Neural progenitor cell (in vitro differentiated cells): ENCODE results near the gene DNAH3. TPM values are rescaled to one million over a fixed set of nuclear protein-coding genes. Genes with fewer than 3 reads are reported as not detected.

ENCODE experiments used
- DNase-seq: peaks from one replicate; pipeline ENCODE4 v3.0.0-alpha.2; 2016; ENCODE audit warnings: low spot score
- H2AFZ ChIP-seq: fragments of 200-600 bp; sonication (generic); replicated peaks from 2 replicates; pipeline ENCODE4 v1.6.1; 2016; ENCODE audit warnings: antibody characterized with exemption
- H3F3A ChIP-seq: fragments of 200-600 bp; sonication (generic); 2 replicates; pipeline ENCODE4 v1.6.1; 2016; ENCODE audit warnings: antibody characterized with exemption, low read depth
- H3K27ac ChIP-seq: fragments of 200-600 bp; sonication (generic); 2 replicates; pipeline ENCODE4 v1.5.1; 2016; ENCODE audit warnings: mild to moderate bottlenecking
- H3K27me3 ChIP-seq: fragments of 200-600 bp; sonication (generic); 2 replicates; pipeline ENCODE4 v1.6.1; 2016; ENCODE audit warnings: mild to moderate bottlenecking, moderate library complexity
- H3K36me3 ChIP-seq: fragments of 200-600 bp; sonication (generic); 2 replicates; pipeline ENCODE4 v1.5.1; 2016
- H3K4me1 ChIP-seq: fragments of 200-600 bp; sonication (generic); 2 replicates; pipeline ENCODE4 v1.6.1; 2016; ENCODE audit warnings: mixed run types
- H3K4me2 ChIP-seq: fragments of 200-600 bp; sonication (generic); 2 replicates; pipeline ENCODE4 v1.6.1; 2016
- H3K4me3 ChIP-seq: fragments of 200-600 bp; sonication (generic); 2 replicates; pipeline ENCODE4 v1.5.1; 2016
- H3K79me2 ChIP-seq: fragments of 200-600 bp; sonication (generic); 2 replicates; pipeline ENCODE4 v1.6.1; 2016; ENCODE audit warnings: low read depth
- H3K9ac ChIP-seq: fragments of 200-600 bp; sonication (generic); 2 replicates; pipeline ENCODE4 v1.6.1; 2016
- H3K9me3 ChIP-seq: fragments of 200-600 bp; sonication (generic); 2 replicates; pipeline ENCODE4 v1.5.1; 2016; ENCODE audit warnings: low read depth
- H4K20me1 ChIP-seq: fragments of 200-600 bp; sonication (generic); 2 replicates; pipeline ENCODE4 v1.6.1; 2016; ENCODE audit warnings: low read depth
- H3K27ac Mint-ChIP-seq: 3 replicates; pipeline ENCODE4 v1.8.0; 2021; ENCODE audit warnings: mixed read lengths
- H3K27me3 Mint-ChIP-seq: 2 replicates; pipeline ENCODE4 v1.8.0; 2022; ENCODE audit warnings: low read depth, mild to moderate bottlenecking, inconsistent platforms, moderate library complexity, mixed read lengths; ENCODE audit not compliant: insufficient read depth
- H3K36me3 Mint-ChIP-seq: 3 replicates; pipeline ENCODE4 v1.8.0; 2021; ENCODE audit warnings: mixed read lengths
- H3K4me1 Mint-ChIP-seq: 3 replicates; pipeline ENCODE4 v1.8.0; 2021; ENCODE audit warnings: mixed read lengths
- H3K4me3 Mint-ChIP-seq: 3 replicates; pipeline ENCODE4 v1.8.0; 2021; ENCODE audit warnings: mild to moderate bottlenecking, moderate library complexity, mixed read lengths
- H3K9me3 Mint-ChIP-seq: 3 replicates; pipeline ENCODE4 v1.8.0; 2020; ENCODE audit warnings: mixed read lengths
- EZH2 ChIP-seq: fragments of 200-600 bp; sonication (generic); IDR thresholded peaks from 2 replicates; pipeline ENCODE4 v1.6.1; 2017; ENCODE audit warnings: antibody characterized with exemption, mild to moderate bottlenecking, moderate library complexity
- EZH2phosphoT487 ChIP-seq: fragments of 200-600 bp; sonication (generic); IDR thresholded peaks from 2 replicates; pipeline ENCODE4 v1.6.1; 2017; ENCODE audit warnings: antibody characterized with exemption
- total RNA-seq: library from RNA; depleted of rRNA; stranded (reverse); fragments of >200 nt; gene quantifications from 2 replicates; pipeline ENCODE4 v1.2.3, GENCODE V29; 2015; ENCODE audit warnings: low replicate concordance
- TF ChIP-seq, protein P1 (sequence below): fragments of 200-600 bp; sonication (generic); IDR thresholded peaks from 2 replicates; pipeline ENCODE4 v1.5.1; 2017; ENCODE audit warnings: antibody characterized with exemption, mild to moderate bottlenecking

The DNAH3 gene
- total RNA-seq, 1 donor from 2014 or later, result 0.92 TPM

DNA sequence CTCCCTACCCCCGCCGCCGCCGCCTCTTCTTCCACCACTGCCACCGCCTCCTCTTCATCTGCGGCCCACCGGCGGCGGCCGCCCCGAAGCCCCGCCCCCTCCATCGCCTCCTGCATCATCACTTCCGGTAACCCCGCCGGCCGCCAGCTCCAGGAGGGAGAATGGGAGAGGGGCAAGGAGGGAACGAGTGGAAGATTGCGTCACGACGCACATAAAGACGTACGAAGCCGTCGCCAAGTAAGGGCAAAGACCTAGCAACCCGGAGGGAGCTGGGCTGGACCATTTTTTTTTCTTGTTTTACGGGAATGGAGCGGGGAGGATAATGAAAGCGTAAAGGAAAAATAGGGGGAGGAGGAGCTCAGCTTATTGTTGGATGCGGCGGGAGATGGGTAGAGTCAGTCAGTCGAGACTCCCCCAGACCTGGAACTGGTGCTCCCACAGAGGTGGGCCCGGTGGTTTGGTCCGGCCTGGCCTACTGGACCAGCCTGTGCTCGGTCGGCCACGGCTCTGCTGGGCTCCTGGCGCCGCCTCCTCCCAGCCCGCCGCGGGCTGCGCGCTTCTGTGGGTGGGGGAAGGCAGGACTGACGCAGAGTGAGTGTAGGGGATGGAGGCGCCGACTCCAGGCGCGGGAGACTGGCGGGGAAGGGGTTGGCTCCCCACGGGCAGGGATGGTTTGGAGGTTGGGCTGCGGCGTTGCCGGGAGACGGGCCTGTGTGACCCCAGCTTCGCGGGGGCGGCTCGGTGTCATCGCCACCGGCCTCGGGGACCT lies 250.2 kb downstream of the DNAH3 start, which contains the start of the genes DCUN1D3 and LYRM1:
Gene DCUN1D3 (minus strand): TSS at position 60 of the 769 bp plus-strand sequence. CDS start 37,820 bp downstream, outside the sequence.
Gene LYRM1 (plus strand): TSS at position 473 of the 769 bp plus-strand sequence. CDS start 14,785 bp downstream, outside the sequence.
- Histone ChIP-seq H3K4me2 (peak within 1 kb of the TSS; percentile 92), H2AFZ (peak within 1 kb of the TSS; percentile 94), H3K27me3 (no peaks in the 10 kb centered on the region), H3F3A (peaks cover 6% of the 10 kb centered on the region), H3K27ac (peak within 1 kb of the TSS; percentile 98), H4K20me1 (peaks cover 34% of the 10 kb centered on the region), H3K4me1 (peaks cover 36% of the 10 kb centered on the region), H3K9me3 (no peaks in the 10 kb centered on the region), H3K36me3 (no peaks in the 10 kb centered on the region), H3K4me3 (peak within 1 kb of the TSS; percentile 89), H3K9ac (peak within 1 kb of the TSS; percentile 92), H3K79me2 (peaks cover 87% of the 10 kb centered on the region)
- Mint-ChIP-seq H3K27me3 (peaks cover 2% of the 10 kb centered on the region), H3K27ac (peak within 1 kb of the TSS; percentile 100), H3K4me3 (peak within 1 kb of the TSS; percentile 92), H3K4me1 (peaks cover 39% of the 10 kb centered on the region), H3K36me3 (no peaks in the 10 kb centered on the region), H3K9me3 (no peaks in the 10 kb centered on the region)
- TF ChIP-seq, protein P1, sequence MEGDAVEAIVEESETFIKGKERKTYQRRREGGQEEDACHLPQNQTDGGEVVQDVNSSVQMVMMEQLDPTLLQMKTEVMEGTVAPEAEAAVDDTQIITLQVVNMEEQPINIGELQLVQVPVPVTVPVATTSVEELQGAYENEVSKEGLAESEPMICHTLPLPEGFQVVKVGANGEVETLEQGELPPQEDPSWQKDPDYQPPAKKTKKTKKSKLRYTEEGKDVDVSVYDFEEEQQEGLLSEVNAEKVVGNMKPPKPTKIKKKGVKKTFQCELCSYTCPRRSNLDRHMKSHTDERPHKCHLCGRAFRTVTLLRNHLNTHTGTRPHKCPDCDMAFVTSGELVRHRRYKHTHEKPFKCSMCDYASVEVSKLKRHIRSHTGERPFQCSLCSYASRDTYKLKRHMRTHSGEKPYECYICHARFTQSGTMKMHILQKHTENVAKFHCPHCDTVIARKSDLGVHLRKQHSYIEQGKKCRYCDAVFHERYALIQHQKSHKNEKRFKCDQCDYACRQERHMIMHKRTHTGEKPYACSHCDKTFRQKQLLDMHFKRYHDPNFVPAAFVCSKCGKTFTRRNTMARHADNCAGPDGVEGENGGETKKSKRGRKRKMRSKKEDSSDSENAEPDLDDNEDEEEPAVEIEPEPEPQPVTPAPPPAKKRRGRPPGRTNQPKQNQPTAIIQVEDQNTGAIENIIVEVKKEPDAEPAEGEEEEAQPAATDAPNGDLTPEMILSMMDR, result no peak
- TF ChIP-seq EZH2 (no peak), EZH2phosphoT487 (no peak)
- DNase-seq, result peak; percentile 99

DNA sequence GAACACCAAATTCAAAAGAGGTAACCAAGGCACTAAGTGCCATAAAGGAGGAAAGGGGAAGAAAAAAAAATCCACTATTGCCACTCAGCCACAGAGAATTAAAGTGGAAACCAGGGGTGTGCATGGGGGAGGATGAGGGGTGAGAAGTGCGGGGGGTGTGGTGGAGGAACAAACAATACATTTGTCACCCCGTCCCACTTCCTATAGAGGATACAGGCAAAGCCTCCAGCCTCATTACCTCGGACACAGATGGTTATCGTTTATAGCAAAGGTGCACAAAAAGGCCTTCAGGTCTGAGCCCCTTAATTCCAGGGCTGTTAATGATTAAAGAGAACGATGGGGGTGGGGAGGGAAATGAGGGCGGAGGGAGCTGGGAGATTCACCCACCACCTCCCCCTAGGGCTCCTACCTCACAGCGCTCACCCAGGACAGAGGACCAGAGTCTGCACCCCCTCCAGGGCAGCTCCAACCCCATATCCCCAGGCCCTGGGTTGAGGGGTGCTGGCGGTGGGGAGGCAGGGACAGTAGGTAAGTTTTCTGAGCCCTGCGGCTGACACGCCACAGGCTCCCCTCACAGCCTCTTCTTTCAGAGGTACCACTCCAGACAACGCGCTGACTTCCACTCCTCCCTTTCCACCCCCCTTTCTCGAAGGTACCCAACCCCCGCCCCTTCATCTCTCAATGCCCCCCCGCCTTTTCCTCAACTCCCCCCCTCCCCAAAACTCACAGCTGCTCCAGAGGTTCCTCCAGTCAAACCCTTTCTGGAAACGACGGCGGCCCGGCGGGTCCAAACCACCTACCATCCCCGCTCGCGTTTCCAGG lies 251.0 kb downstream of the DNAH3 start:
- H3K4me1 ChIP-seq, result peaks cover 28% of the 10 kb centered on the region

DNA sequence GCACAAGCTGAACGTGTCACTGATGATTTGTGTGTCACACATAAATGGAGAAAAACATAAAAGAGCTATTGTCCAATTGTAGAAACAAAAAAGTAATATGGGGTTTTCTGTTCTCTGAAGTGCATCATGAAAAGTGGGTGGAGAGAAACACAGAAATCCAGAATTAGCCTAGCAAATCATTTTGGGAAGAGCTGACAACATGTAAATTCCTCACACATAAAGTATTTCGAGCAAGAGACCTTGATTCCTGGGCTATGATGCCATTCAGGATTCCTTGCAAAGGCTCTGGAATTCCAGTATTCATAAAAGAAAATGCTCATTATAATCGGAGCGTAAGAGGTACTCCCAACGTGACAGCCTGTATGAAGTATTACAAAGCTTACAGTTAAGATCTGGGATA lies 251.6 kb downstream of the DNAH3 start:
- Histone ChIP-seq H3K4me1 (peaks cover 28% of the 10 kb centered on the region), H3K4me3 (peak overlapping the region; percentile 89), H3K27ac (no peak overlapping the region), H3K36me3 (no peaks in the 10 kb centered on the region), H2AFZ (no peak overlapping the region), H4K20me1 (peaks cover 28% of the 10 kb centered on the region), H3K4me2 (peak overlapping the region; percentile 92), H3K9ac (peak overlapping the region; percentile 82), H3K9me3 (no peaks in the 10 kb centered on the region), H3K27me3 (no peaks in the 10 kb centered on the region), H3K79me2 (peaks cover 89% of the 10 kb centered on the region), H3F3A (peaks cover 6% of the 10 kb centered on the region)
- H3K9me3 Mint-ChIP-seq, result no peaks in the 10 kb centered on the region
- H3K27me3 Mint-ChIP-seq, result peaks cover 2% of the 10 kb centered on the region
- TF ChIP-seq EZH2 (no peak), EZH2phosphoT487 (no peak)
- TF ChIP-seq, protein P1, result no peak
- H3K4me1 Mint-ChIP-seq, result peaks cover 34% of the 10 kb centered on the region
- H3K4me3 Mint-ChIP-seq, result peak overlapping the region; percentile 92
- H3K27ac Mint-ChIP-seq, result peak overlapping the region; percentile 42
- DNase-seq, result no peak
- H3K36me3 Mint-ChIP-seq, result no peaks in the 10 kb centered on the region

More for the DNA sequence above, 251.0 kb downstream of the DNAH3 start:
- Histone ChIP-seq H3K79me2 (peaks cover 88% of the 10 kb centered on the region), H4K20me1 (peaks cover 29% of the 10 kb centered on the region), H3K27me3 (no peaks in the 10 kb centered on the region), H2AFZ (no peak overlapping the region), H3F3A (peaks cover 6% of the 10 kb centered on the region), H3K9ac (peak overlapping the region; percentile 82), H3K4me3 (peak overlapping the region; percentile 89), H3K27ac (no peak overlapping the region), H3K4me2 (peak overlapping the region; percentile 92), H3K9me3 (no peaks in the 10 kb centered on the region), H3K36me3 (no peaks in the 10 kb centered on the region)
- Mint-ChIP-seq H3K36me3 (no peaks in the 10 kb centered on the region), H3K4me3 (peak overlapping the region; percentile 92), H3K27ac (peak overlapping the region; percentile 42), H3K27me3 (peaks cover 2% of the 10 kb centered on the region), H3K9me3 (no peaks in the 10 kb centered on the region), H3K4me1 (peaks cover 38% of the 10 kb centered on the region)
- no peak for DNase-seq
- TF ChIP-seq EZH2, result no peak
- TF ChIP-seq, protein P1, result no peak
- TF ChIP-seq EZH2phosphoT487, result no peak
